Posterior vena cava (tissue), 2 donors: ENCODE data around the gene RBM22. TPM values are rescaled to one million over a fixed set of nuclear protein-coding genes. Genes with fewer than 3 reads are reported as not detected.
"Not testable (repeated sequence)": the region's sequence is repeated elsewhere in the genome, so short reads cannot be mapped to it uniquely, and the experiment has no call there.

Source experiments
- DNase-seq: peaks from one replicate; pipeline ENCODE4 v3.0.0-alpha.2; 2020; ENCODE audit warnings: low spot score
- intact Hi-C, 2 donors: fragments of 100-400 bp; cut with DNase I; formaldehyde crosslinking; loops; one replicate each; pipeline versions ENCODE4 v1.14.1 to v1.14.2; 2022 to 2023
- long read RNA-seq, 2 donors: library from polyadenylated mRNA; unstranded; transcript quantifications; one replicate each; pipeline ENCODE4 v2.0.0, GENCODE V29; 2020 to 2021
- total RNA-seq, 2 donors: library from RNA; stranded (reverse); fragmentation: NEBNext Ultra II Directional; extraction: Animal tissue kit (Norgen Biotek cat#: 25700); gene quantifications; one replicate each; pipeline ENCODE4 v1.2.1, GENCODE V29; 2021
- donor health status: DM: yes; HTN: yes; CAD: no.
- donor health status: DM: yes; HTN: yes; CAD: no.

RBM22 gene
- 10 to 100 TPM; 27.8 to 27.9 TPM for total RNA-seq
- long read RNA-seq, donor 1, transcript RBM22-201 (11 exons, 2,342 nt) = major isoform, 9 of 12 reads
- long read RNA-seq, donor 1, partial matches to known transcripts = 0 of 12 reads
- long read RNA-seq, donor 1, other reads (novel, unspliced or antisense) = 3 of 12 reads
- long read RNA-seq, donor 2, transcript RBM22-201 (11 exons, 2,342 nt) = major isoform, 9 of 14 reads
- long read RNA-seq, donor 2, partial matches to known transcripts = 4 of 14 reads
- long read RNA-seq, donor 2, other reads (novel, unspliced or antisense) = 1 of 14 reads

- intact Hi-C loops = no loop called here
- peak; percentile 98 for DNase-seq
These were observed at the start of gene RBM22 for GRCh38 chr5:150700594-150701377. RBM22 (minus strand) TSS chr5:150701062; CDS start chr5:150700985, 77 bp downstream.

GRCh38 chr5:150750469-150750868 is 49.6 kb upstream of the RBM22 start:
- intact Hi-C loops = no loop called here
- DNase-seq = no peak

- DNase-seq, intact Hi-C loops: not testable (repeated sequence)
These were observed 42.3 kb upstream of the RBM22 start for GRCh38 chr5:150743142-150743488.

GRCh38 chr5:150742455-150743141 is 41.7 kb upstream of the RBM22 start:
- DNase-seq, intact Hi-C loops: not testable (repeated sequence)

GRCh38 chr5:150740992-150741391 is 40.1 kb upstream of the RBM22 start:
- no peak for DNase-seq
- intact Hi-C loops = no loop called here

- DNase-seq = no peak
- intact Hi-C loops = no loop called here
These were observed 38.0 kb upstream of the RBM22 start for GRCh38 chr5:150738862-150739261.

- DNase-seq = peak; percentile 83
- intact Hi-C loops = no loop called here
These were observed 33.9 kb upstream of the RBM22 start for GRCh38 chr5:150734579-150735384.

- DNase-seq = no peak
- intact Hi-C loops = no loop called here
These were observed 30.9 kb upstream of the RBM22 start for GRCh38 chr5:150731669-150732242.

- DNase-seq = no peak
These were observed 29.0 kb upstream of the RBM22 start for GRCh38 chr5:150729859-150730258.

GRCh38 chr5:150723845-150724244 is 23.0 kb upstream of the RBM22 start:
- intact Hi-C loops = no loop called here
- no peak for DNase-seq

More at GRCh38 chr5:150729859-150730258, 29.0 kb upstream of the RBM22 start:
- intact Hi-C loops = no loop called here

- DNase-seq = no peak
- intact Hi-C loops = no loop called here
These were observed 9.3 kb upstream of the RBM22 start for GRCh38 chr5:150710165-150710564.

- no peak for DNase-seq
- intact Hi-C loops = no loop called here
These were observed 6.0 kb upstream of the RBM22 start for GRCh38 chr5:150706776-150707390.

- DNase-seq = no peak
- intact Hi-C loops = no loop called here
These were observed 2.9 kb upstream of the RBM22 start for GRCh38 chr5:150703762-150704161.

GRCh38 chr5:150700246-150700593 is 642 bp downstream of the RBM22 start:
- DNase-seq = no peak
- intact Hi-C loops = no loop called here

- DNase-seq = no peak
- intact Hi-C loops = no loop called here
These were observed 6.2 kb downstream of the RBM22 start for GRCh38 chr5:150694612-150695011.

GRCh38 chr5:150692276-150692675 is 8.6 kb downstream of the RBM22 start:
- intact Hi-C loops = no loop called here
- DNase-seq = no peak

GRCh38 chr5:150690760-150691159 is 10.1 kb downstream of the RBM22 start:
- intact Hi-C loops = no loop called here
- DNase-seq = no peak

GRCh38 chr5:150689120-150689519 is 11.7 kb downstream of the RBM22 start:
- intact Hi-C loops = no loop called here
- no peak for DNase-seq

GRCh38 chr5:150676578-150676977 is 24.3 kb downstream of the RBM22 start:
- DNase-seq = no peak
- intact Hi-C loops = no loop called here
